HT1080 (cell line): ENCODE measurements around the gene PCCA. TPM values are rescaled to one million over a fixed set of nuclear protein-coding genes. Genes with fewer than 3 reads are reported as not detected.
"Not testable (repeated sequence)": the region's sequence is repeated elsewhere in the genome, so short reads cannot be mapped to it uniquely, and the experiment has no call there.

ENCODE experiments used
- DNase-seq: peaks from one replicate; pipeline ENCODE4 v3.0.0-alpha.2; 2015; ENCODE audit warnings: low read depth
- total RNA-seq: library from RNA; depleted of rRNA; stranded (reverse); fragments of >200 nt; shearing (Covaris generic); gene quantifications from 2 replicates; pipeline ENCODE4 v1.2.3, GENCODE V29; 2014

The PCCA gene
- total RNA-seq, 1 experiment from 2014 or later, result 17.0 TPM

DNA sequence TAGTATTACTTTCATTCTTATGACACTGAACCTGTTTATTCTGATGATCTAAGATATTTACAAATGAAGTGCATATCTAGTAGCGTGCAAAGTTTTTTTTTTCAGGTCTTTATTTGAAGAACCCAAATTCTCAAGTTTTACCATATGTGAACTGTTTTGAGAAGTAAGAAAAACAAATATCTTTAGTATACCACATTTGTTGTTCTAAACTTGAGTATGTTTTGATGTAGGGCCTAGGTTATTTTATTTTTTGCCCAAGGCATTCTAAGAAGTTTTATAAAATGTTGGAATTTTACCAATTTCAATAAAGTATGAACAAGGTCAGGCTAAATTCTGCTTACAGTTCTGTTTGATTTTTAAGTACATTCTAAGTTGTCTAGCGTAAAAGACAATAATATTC is 213.5 kb downstream of the PCCA start:
- no peak for DNase-seq

- no peak for DNase-seq
These were observed 215.3 kb downstream of the PCCA start for GRCh38 chr13:100304229-100304628.

GRCh38 chr13:100305398-100305797 is 216.5 kb downstream of the PCCA start:
- DNase-seq, result no peak

GRCh38 chr13:100306030-100306429 is 217.1 kb downstream of the PCCA start:
- no peak for DNase-seq

GRCh38 chr13:100306434-100306999 is 217.6 kb downstream of the PCCA start:
- no peak for DNase-seq

GRCh38 chr13:100314132-100314910 is 225.4 kb downstream of the PCCA start:
- no peak for DNase-seq

DNA sequence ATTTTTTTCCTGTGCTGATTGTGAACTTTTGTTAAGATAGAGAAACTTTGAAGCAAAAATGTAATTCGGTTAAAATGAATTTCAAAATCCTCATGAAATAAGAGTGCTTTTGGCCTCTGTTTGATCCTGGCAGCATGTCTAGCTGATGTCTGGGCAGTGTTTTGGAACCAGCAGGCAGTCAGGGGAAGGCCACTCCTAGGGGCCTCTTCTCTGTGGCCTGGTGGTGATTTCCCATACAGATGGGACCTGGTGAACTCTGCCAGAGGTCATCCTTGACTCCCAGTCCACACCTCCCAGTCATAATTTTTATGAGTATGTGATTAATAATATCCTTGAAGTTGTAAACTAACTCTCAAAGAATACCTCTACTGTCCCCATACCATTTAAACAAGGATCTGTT is 226.6 kb downstream of the PCCA start:
- no peak for DNase-seq

DNA sequence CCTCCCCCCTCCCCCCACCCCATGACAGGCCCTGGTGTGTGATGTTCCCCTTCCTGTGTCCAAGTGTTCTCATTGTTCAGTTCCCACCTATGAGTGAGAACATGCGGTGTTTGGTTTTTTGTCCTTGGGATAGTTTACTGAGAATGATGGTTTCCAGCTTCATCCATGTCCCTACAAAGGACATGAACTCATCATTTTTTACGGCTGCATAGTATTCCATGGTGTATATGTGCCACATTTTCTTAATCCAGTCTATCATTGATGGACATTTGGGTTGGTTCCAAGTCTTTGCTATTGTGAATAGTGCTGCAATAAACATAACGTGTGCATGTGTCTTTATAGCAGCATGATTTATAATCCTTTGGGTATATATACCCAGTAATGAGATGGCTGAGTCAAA is 229.6 kb downstream of the PCCA start:
- not testable (repeated sequence) for DNase-seq

DNA sequence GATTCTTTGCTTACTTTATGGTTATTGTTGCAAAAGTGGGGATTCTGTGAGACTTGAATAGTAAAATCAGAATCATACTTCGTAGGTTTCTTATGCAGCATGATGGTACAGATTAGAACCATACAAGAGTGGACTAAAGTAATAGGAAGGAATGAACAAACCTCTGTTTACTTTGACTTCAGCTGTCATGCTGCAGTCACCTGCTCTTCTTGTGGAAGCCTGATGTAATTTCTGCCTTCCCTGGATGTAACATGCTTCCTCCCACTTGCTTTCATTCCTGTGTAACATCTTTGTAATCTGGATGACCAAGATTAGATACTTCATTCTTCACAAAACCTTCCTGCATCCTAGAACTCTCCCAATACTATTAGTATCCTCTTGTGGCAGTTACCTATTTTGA is 235.0 kb downstream of the PCCA start:
- DNase-seq, result no peak

- DNase-seq, result no peak
These were observed 241.8 kb downstream of the PCCA start for GRCh38 chr13:100330662-100331061.

- no peak for DNase-seq
These were observed 244.2 kb downstream of the PCCA start for GRCh38 chr13:100333141-100333540.

DNA sequence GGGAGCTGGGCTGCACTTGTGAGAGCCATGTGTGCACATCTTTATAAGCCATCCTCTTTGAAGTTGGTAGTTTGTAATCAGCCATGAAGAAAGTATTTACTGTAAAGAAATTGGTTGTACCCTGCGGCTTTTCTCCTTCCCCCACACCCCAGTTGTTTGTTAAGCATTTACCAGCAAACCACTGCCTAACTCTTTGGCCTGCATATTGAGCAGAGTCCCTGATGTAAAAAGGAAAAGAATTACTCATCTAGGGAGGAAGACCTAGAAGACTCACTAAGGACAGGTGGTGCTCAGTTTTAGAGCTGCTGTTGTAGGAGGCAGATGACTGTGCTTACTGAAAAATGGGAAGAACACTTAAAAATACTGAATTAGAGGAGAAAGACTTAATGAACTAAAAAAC is 245.3 kb downstream of the PCCA start:
- no peak for DNase-seq

- no peak for DNase-seq
These were observed 248.1 kb downstream of the PCCA start for GRCh38 chr13:100336795-100337516.

- DNase-seq, result no peak
These were observed 249.4 kb downstream of the PCCA start for GRCh38 chr13:100338275-100338674.

GRCh38 chr13:100339411-100339940 is 250.6 kb downstream of the PCCA start:
- DNase-seq, result no peak

DNA sequence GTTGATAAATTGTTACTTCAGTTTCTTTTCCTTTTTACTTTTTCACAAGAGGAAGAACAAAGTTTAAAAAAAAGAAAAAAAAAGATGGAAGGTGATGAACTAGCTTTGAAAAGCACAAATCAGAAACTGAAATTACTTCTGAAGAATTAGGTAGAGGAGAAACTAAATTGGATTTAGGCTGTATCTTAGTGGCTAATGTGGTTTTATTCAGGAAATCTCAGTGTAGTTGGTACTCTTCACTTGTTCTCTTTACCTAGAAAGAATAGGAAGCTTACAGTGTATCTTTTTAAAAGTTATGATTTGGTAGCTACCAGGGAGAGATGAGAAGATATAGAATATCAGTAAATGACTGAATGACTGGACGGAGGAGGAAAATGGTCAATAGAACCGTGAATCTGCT is 252.0 kb downstream of the PCCA start:
- DNase-seq, result no peak

GRCh38 chr13:100341327-100341726 is 252.4 kb downstream of the PCCA start:
- no peak for DNase-seq

DNA sequence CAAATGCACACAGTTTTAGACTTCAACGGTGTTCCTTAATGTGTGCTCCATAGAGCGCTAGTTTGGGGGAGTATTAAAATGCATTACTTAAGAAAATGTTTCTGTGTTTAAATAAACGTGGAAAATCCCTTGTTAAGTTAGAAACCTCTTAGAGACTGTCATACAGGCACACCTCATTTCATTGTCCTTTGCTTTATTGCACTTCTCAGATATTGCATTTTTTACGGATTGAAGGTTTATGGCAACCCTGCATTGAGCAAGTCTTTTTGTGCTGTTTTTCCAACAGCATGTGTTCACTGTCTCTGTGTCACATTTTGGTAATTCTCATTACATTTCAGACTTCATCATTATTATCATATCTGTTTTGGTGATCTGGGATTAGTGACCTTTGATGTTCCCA is 255.7 kb downstream of the PCCA start:
- no peak for DNase-seq

GRCh38 chr13:100347968-100348367 is 259.1 kb downstream of the PCCA start:
- no peak for DNase-seq

DNA sequence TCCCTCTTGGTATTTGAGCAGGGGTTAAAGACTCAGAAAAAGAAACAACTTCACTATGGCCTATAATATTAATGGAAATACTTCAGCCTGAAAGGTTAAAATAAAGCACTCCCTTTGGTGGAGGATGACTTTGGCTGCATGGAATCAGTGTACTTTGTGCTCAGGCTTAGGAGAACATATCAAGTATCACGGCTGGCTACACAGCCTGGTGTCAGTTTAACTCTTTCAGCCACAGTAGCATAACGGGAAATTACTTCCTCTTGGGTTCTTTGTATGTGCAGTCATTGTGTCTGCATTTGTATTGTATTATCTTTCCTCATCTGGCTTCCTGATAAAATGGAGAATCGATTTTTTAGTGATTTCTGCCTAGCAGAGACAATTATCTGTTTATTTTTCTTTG is 260.7 kb downstream of the PCCA start:
- no peak for DNase-seq

DNA sequence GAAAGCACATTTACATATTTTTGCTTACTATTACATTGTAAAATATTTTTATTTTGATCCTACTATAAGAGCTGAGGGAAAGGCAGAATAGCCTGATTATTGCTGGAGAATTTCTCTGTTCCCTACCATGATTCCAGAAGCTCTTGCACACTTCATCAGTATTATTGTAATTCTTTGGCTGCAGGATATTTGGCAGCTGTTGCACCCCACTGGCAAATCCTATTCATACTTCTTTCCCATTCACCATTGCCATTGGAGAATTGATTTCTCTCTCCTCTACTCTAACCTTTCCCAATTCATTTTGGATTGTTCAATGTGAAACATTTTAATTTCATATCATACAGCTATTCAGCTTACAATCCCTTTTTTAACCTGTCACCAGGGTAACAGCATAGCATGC is 261.7 kb downstream of the PCCA start:
- no peak for DNase-seq

GRCh38 chr13:100356426-100356825 is 267.5 kb downstream of the PCCA start:
- no peak for DNase-seq
